ENCODE data around the gene KNCN. TPM values are rescaled to one million over a fixed set of nuclear protein-coding genes. Genes with fewer than 3 reads are reported as not detected.

Gene KNCN
- total RNA-seq, 1 experiment from 2014 or later, result not detected

GRCh38 chr1:46515576-46515975 is 35.9 kb downstream of the KNCN start:
- CTCF ChIA-PET, result no interaction called here
- peaks cover 17% of the 10 kb centered on the region for H3K36me3 Mint-ChIP-seq (ENCODE audit: insufficient read depth, unreplicated experiment)
- H3K9me3 Mint-ChIP-seq (ENCODE audit: low read depth, unreplicated experiment), result no peaks in the 10 kb centered on the region
- TF ChIP-seq CTCF (IDR thresholded peaks at IDR 0.05; ENCODE audit: unreplicated experiment), result no peak
- no peaks in the 10 kb centered on the region for H3K27me3 Mint-ChIP-seq (ENCODE audit: unreplicated experiment)
- H3K27ac Mint-ChIP-seq (ENCODE audit: unreplicated experiment), result no peak overlapping the region
- BruUV-seq (replicated peaks), result no TSS peak
- no peak for DNase-seq
- H3K4me3 Mint-ChIP-seq (ENCODE audit: low read depth, unreplicated experiment), result no peak overlapping the region
- peaks cover 53% of the 10 kb centered on the region for H3K4me1 Mint-ChIP-seq (ENCODE audit: low read depth, unreplicated experiment)
- intact Hi-C loops (cut with micrococcal nuclease; ENCODE audit: unreplicated experiment), result no loop called here

GRCh38 chr1:46513536-46513935 is 37.9 kb downstream of the KNCN start:
- peaks cover 33% of the 10 kb centered on the region for H3K4me1 Mint-ChIP-seq (ENCODE audit: low read depth, unreplicated experiment)
- H3K27me3 Mint-ChIP-seq (ENCODE audit: unreplicated experiment), result no peaks in the 10 kb centered on the region
- TF ChIP-seq CTCF (IDR thresholded peaks at IDR 0.05; ENCODE audit: unreplicated experiment), result no peak
- intact Hi-C loops (cut with micrococcal nuclease; ENCODE audit: unreplicated experiment), result no loop called here
- no peak overlapping the region for H3K4me3 Mint-ChIP-seq (ENCODE audit: low read depth, unreplicated experiment)
- H3K27ac Mint-ChIP-seq (ENCODE audit: unreplicated experiment), result no peak overlapping the region
- CTCF ChIA-PET, result interaction anchor here (0.8 kb wide), 1 partner anchor 9 kb away, joined by 3 read pairs; no protein-coding TSS in a partner anchor
- no peaks in the 10 kb centered on the region for H3K9me3 Mint-ChIP-seq (ENCODE audit: low read depth, unreplicated experiment)
- H3K36me3 Mint-ChIP-seq (ENCODE audit: insufficient read depth, unreplicated experiment), result peaks cover 14% of the 10 kb centered on the region
- no peak for DNase-seq
- BruUV-seq (replicated peaks), result no TSS peak

GRCh38 chr1:46512792-46513190 is 38.7 kb downstream of the KNCN start:
- CTCF ChIA-PET, result interaction anchor here (0.6 to 0.8 kb wide), 2 partner anchors 9 to 16 kb away, joined by 3 read pairs; no protein-coding TSS in a partner anchor

GRCh38 chr1:46512135-46512791 is 39.2 kb downstream of the KNCN start:
- no peaks in the 10 kb centered on the region for H3K27me3 Mint-ChIP-seq (ENCODE audit: unreplicated experiment)
- CTCF ChIA-PET, result interaction anchor here (0.6 kb wide), 1 partner anchor 17 kb away, joined by 3 read pairs; no protein-coding TSS in a partner anchor

More at GRCh38 chr1:46512792-46513190, 38.7 kb downstream of the KNCN start:
- H3K36me3 Mint-ChIP-seq (ENCODE audit: insufficient read depth, unreplicated experiment), result peaks cover 6% of the 10 kb centered on the region
- no peak for TF ChIP-seq CTCF (IDR thresholded peaks at IDR 0.05; ENCODE audit: unreplicated experiment)
- H3K27ac Mint-ChIP-seq (ENCODE audit: unreplicated experiment), result no peak overlapping the region
- H3K9me3 Mint-ChIP-seq (ENCODE audit: low read depth, unreplicated experiment), result no peaks in the 10 kb centered on the region
- no peak overlapping the region for H3K4me3 Mint-ChIP-seq (ENCODE audit: low read depth, unreplicated experiment)
- BruUV-seq (replicated peaks), result no TSS peak
- no peaks in the 10 kb centered on the region for H3K27me3 Mint-ChIP-seq (ENCODE audit: unreplicated experiment)
- H3K4me1 Mint-ChIP-seq (ENCODE audit: low read depth, unreplicated experiment), result peaks cover 26% of the 10 kb centered on the region
- no peak for DNase-seq
- intact Hi-C loops (cut with micrococcal nuclease; ENCODE audit: unreplicated experiment), result no loop called here

More at GRCh38 chr1:46512135-46512791, 39.2 kb downstream of the KNCN start:
- intact Hi-C loops (cut with micrococcal nuclease; ENCODE audit: unreplicated experiment), result no loop called here
- DNase-seq, result no peak
- BruUV-seq (replicated peaks), result no TSS peak
- Mint-ChIP-seq H3K4me3 (ENCODE audit: low read depth, unreplicated experiment) (no peak overlapping the region), H3K9me3 (ENCODE audit: low read depth, unreplicated experiment) (no peaks in the 10 kb centered on the region), H3K27ac (ENCODE audit: unreplicated experiment) (no peak overlapping the region), H3K4me1 (ENCODE audit: low read depth, unreplicated experiment) (peaks cover 20% of the 10 kb centered on the region), H3K36me3 (ENCODE audit: insufficient read depth, unreplicated experiment) (peaks cover 1% of the 10 kb centered on the region)
- TF ChIP-seq CTCF (IDR thresholded peaks at IDR 0.05; ENCODE audit: unreplicated experiment), result no peak

All from Calu3 (cell line).